H9 (cell line): ENCODE data around the gene SRRD. TPM values are rescaled to one million over a fixed set of nuclear protein-coding genes. Genes with fewer than 3 reads are reported as not detected.

Source experiments
- DNase-seq: peaks from one replicate; pipeline ENCODE4 v3.0.0-alpha.2; 2017
- H2AFZ ChIP-seq: one replicate; pipeline ENCODE4 v1.6.1; 2013; ENCODE audit warnings: mild to moderate bottlenecking, low read length, control low read depth, moderate library complexity
- H2AK5ac ChIP-seq: 2 replicates; pipeline ENCODE4 v1.6.1; 2013; ENCODE audit warnings: low read length, control low read depth, mixed read lengths; ENCODE audit not compliant: insufficient read length
- H2BK120ac ChIP-seq: one replicate; pipeline ENCODE4 v1.6.1; 2013; ENCODE audit warnings: low read depth, mild to moderate bottlenecking, low read length, control low read depth, inconsistent platforms; ENCODE audit not compliant: poor library complexity, severe bottlenecking
- H2BK12ac ChIP-seq: 2 replicates; pipeline ENCODE4 v1.6.1; 2013; ENCODE audit warnings: low read length, control low read depth, mixed read lengths, low read depth; ENCODE audit not compliant: insufficient read length
- H2BK15ac ChIP-seq: 2 replicates; pipeline ENCODE4 v1.6.1; 2013; ENCODE audit warnings: low read depth, low read length, control low read depth
- H2BK20ac ChIP-seq: one replicate; pipeline ENCODE4 v1.6.1; 2013; ENCODE audit warnings: low read depth, mild to moderate bottlenecking, low read length, control low read depth, inconsistent platforms; ENCODE audit not compliant: poor library complexity, severe bottlenecking
- H2BK5ac ChIP-seq: 2 replicates; pipeline ENCODE4 v1.6.1; 2013; ENCODE audit warnings: low read length, control low read depth, mixed read lengths; ENCODE audit not compliant: insufficient read length
- H3K14ac ChIP-seq: 2 replicates; pipeline ENCODE4 v1.6.1; 2013; ENCODE audit warnings: low read length, control low read depth; ENCODE audit not compliant: insufficient read depth
- H3K18ac ChIP-seq: 2 replicates; pipeline ENCODE4 v1.6.1; 2013; ENCODE audit warnings: low read depth, mild to moderate bottlenecking, mixed read lengths, low read length, control low read depth; ENCODE audit not compliant: insufficient read length
- H3K23ac ChIP-seq: 2 replicates; pipeline ENCODE4 v1.6.1; 2013; ENCODE audit warnings: low read length, control low read depth, mixed read lengths, low read depth; ENCODE audit not compliant: insufficient read length
- H3K23me2 ChIP-seq: 2 replicates; pipeline ENCODE4 v1.6.1; 2013; ENCODE audit warnings: low read depth, mild to moderate bottlenecking, mixed read lengths, low read length, control low read depth; ENCODE audit not compliant: insufficient read length, poor library complexity, severe bottlenecking
- H3K27ac ChIP-seq: 2 replicates; pipeline ENCODE4 v1.5.1; 2013; ENCODE audit warnings: low read length, control low read depth, mixed read lengths, low read depth; ENCODE audit not compliant: insufficient read length
- H3K27me3 ChIP-seq: 2 replicates; pipeline ENCODE4 v1.6.1; 2013; ENCODE audit warnings: low read length, control low read depth, inconsistent platforms; ENCODE audit not compliant: insufficient read depth
- H3K4ac ChIP-seq: 2 replicates; pipeline ENCODE4 v1.6.1; 2013; ENCODE audit warnings: low read depth, mild to moderate bottlenecking, control low read depth, inconsistent platforms, low read length, moderate library complexity
- H3K4me1 ChIP-seq: 2 replicates; pipeline ENCODE4 v1.6.1; 2013; ENCODE audit warnings: low read length, control low read depth, inconsistent platforms; ENCODE audit not compliant: insufficient read depth
- H3K4me2 ChIP-seq: 2 replicates; pipeline ENCODE4 v1.6.1; 2013; ENCODE audit warnings: low read length, control low read depth, mixed read lengths; ENCODE audit not compliant: insufficient read length, insufficient read depth
- H3K56ac ChIP-seq: 2 replicates; pipeline ENCODE4 v1.6.1; 2013; ENCODE audit warnings: low read depth, mild to moderate bottlenecking, mixed read lengths, low read length, control low read depth; ENCODE audit not compliant: insufficient read length
- H3K79me1 ChIP-seq: 2 replicates; pipeline ENCODE4 v1.6.1; 2013; ENCODE audit warnings: low read depth, mild to moderate bottlenecking, moderate library complexity, low read length, control low read depth, inconsistent platforms; ENCODE audit not compliant: insufficient read depth, poor library complexity, severe bottlenecking
- H3K79me2 ChIP-seq: 2 replicates; pipeline ENCODE4 v1.6.1; 2013; ENCODE audit warnings: low read length, control low read depth, inconsistent platforms; ENCODE audit not compliant: insufficient read depth
- H3K9ac ChIP-seq: 2 replicates; pipeline ENCODE4 v1.6.1; 2013; ENCODE audit warnings: low read length, control low read depth, mixed read lengths; ENCODE audit not compliant: insufficient read length; ENCODE audit errors: extremely low read depth
- H3K9me3 ChIP-seq: one replicate; pipeline ENCODE4 v1.6.1; 2013; ENCODE audit warnings: low read depth, low read length, inconsistent platforms; ENCODE audit not compliant: control insufficient read depth
- H3T11ph ChIP-seq: one replicate; pipeline ENCODE4 v1.6.1; 2013; ENCODE audit warnings: mild to moderate bottlenecking, low read length, control low read depth, inconsistent platforms
- H4K20me1 ChIP-seq: one replicate; pipeline ENCODE4 v1.6.1; 2013; ENCODE audit not compliant: control insufficient read depth, insufficient read length, insufficient read depth
- H4K5ac ChIP-seq: 2 replicates; pipeline ENCODE4 v1.6.1; 2013; ENCODE audit warnings: low read depth, mild to moderate bottlenecking, mixed read lengths, low read length, control low read depth; ENCODE audit not compliant: insufficient read length
- H4K8ac ChIP-seq: replicated peaks from 2 replicates; pipeline ENCODE4 v1.6.1; 2013; ENCODE audit warnings: low read length, control low read depth, mixed read lengths, low read depth; ENCODE audit not compliant: insufficient read length
- H4K91ac ChIP-seq: 2 replicates; pipeline ENCODE4 v1.6.1; 2013; ENCODE audit warnings: low read depth, mild to moderate bottlenecking, moderate library complexity, mixed read lengths, low read length, control low read depth; ENCODE audit not compliant: insufficient read length
- H3K27ac Mint-ChIP-seq, 3 experiments: 2 replicates in 2 of 3; 3 replicates in 1 of 3; pipeline ENCODE4 v1.8.0; 2020 to 2021; ENCODE audit warnings: mixed read lengths in 3 of 3, mild to moderate bottlenecking in 1 of 3, moderate library complexity in 1 of 3
- H3K27me3 Mint-ChIP-seq: 2 replicates; pipeline ENCODE4 v1.8.0; 2021; ENCODE audit warnings: low read depth, mild to moderate bottlenecking, moderate library complexity, mixed read lengths
- H3K36me3 Mint-ChIP-seq, 3 experiments: 2 replicates in 2 of 3; 3 replicates in 1 of 3; pipeline ENCODE4 v1.8.0; 2020 to 2021; ENCODE audit warnings: low read depth in 3 of 3, mixed read lengths in 3 of 3; ENCODE audit not compliant: insufficient read depth in 1 of 3
- H3K4me1 Mint-ChIP-seq, 2 experiments: 2 replicates each; pipeline ENCODE4 v1.8.0; 2020; ENCODE audit warnings: mixed read lengths in 2 of 2
- H3K4me3 Mint-ChIP-seq, 2 experiments: 2 replicates in 1 of 2; 3 replicates in 1 of 2; pipeline ENCODE4 v1.8.0; 2020 to 2021; ENCODE audit warnings: mild to moderate bottlenecking in 2 of 2, mixed read lengths in 2 of 2, moderate library complexity in 1 of 2
- H3K9me3 Mint-ChIP-seq, 2 experiments: 2 replicates in 1 of 2; 3 replicates in 1 of 2; pipeline ENCODE4 v1.8.0; 2020; ENCODE audit warnings: mild to moderate bottlenecking in 2 of 2, mixed read lengths in 2 of 2, moderate library complexity in 1 of 2
- CTCF ChIP-seq: fragments of 200-600 bp; sonication (generic); conservative IDR thresholded peaks from 3 replicates; pipeline ENCODE4 v1.8.0; 2021; ENCODE audit warnings: antibody characterized with exemption, mild to moderate bottlenecking
- WGBS: extraction: QIAGEN DNeasy Blood & Tissue Kit; methylation state at CpG from one replicate; pipeline ENCODE4 v1.1.7; 2013; ENCODE audit warnings: missing lambda C conversion rate, low lambda C conversion rate, mixed read lengths; ENCODE audit not compliant: insufficient read length; ENCODE audit errors: extremely low coverage; 5-methylcytosine and 5-hydroxymethylcytosine counted together
- total RNA-seq: library from RNA; stranded (reverse); gene quantifications from 2 replicates; pipeline ENCODE4 v1.2.1, GENCODE V29; 2021

SRRD gene
- total RNA-seq, 1 experiment from 2014 or later, result 36.0 TPM

GRCh38 chr22:26446808-26447515 is 36.7 kb upstream of the SRRD start:
- Histone ChIP-seq H2AK5ac (no peak overlapping the region), H2BK120ac (no peak overlapping the region), H2AFZ (no peak overlapping the region), H3K23me2 (no peaks in the 10 kb centered on the region), H3K9me3 (no peaks in the 10 kb centered on the region), H3K4me1 (no peaks in the 10 kb centered on the region), H3K27me3 (no peaks in the 10 kb centered on the region), H3K9ac (no peak overlapping the region), H3K18ac (no peak overlapping the region), H4K5ac (no peak overlapping the region), H3K56ac (no peak overlapping the region), H3K79me2 (no peaks in the 10 kb centered on the region), H3K79me1 (no peaks in the 10 kb centered on the region), H2BK15ac (no peak overlapping the region), H3K14ac (no peak overlapping the region), H3K27ac (no peak overlapping the region), H3K4ac (no peak overlapping the region), H4K20me1 (no peaks in the 10 kb centered on the region), H2BK20ac (no peak overlapping the region), H2BK5ac (no peak overlapping the region), H4K91ac (no peak overlapping the region), H3K4me2 (no peak overlapping the region), H4K8ac (no peak overlapping the region), H3T11ph (no peak overlapping the region), H2BK12ac (no peak overlapping the region), H3K23ac (no peak overlapping the region)
- no peaks in the 10 kb centered on the region for H3K9me3 Mint-ChIP-seq
- no CpG with 5 or more reads among the region's 17 CpGs for WGBS
- peaks cover 7 to 15% of the 10 kb centered on the region in 2 experiments for H3K4me1 Mint-ChIP-seq
- no peak overlapping the region for H3K4me3 Mint-ChIP-seq
- H3K36me3 Mint-ChIP-seq, result peaks cover 4 to 18% (median 18%) of the 10 kb centered on the region in 3 experiments; a peak in 6 of 7 replicates
- no peak for TF ChIP-seq CTCF
- peak overlapping the region; percentile 44 to 76 (median 60); a peak in 6 of 7 replicates for H3K27ac Mint-ChIP-seq
- H3K27me3 Mint-ChIP-seq, result no peaks in the 10 kb centered on the region
- no peak for DNase-seq
